Thoracic aorta (tissue), 2 donors: ENCODE measurements around the gene ITGA2B. TPM values are rescaled to one million over a fixed set of nuclear protein-coding genes. Genes with fewer than 3 reads are reported as not detected.

Experiments used
- ATAC-seq: fragments of 150-250 bp; one replicate; pipeline ENCODE4 v1.8.0; 2017; ENCODE audit warnings: low read depth; ENCODE audit not compliant: insufficient number of reproducible peaks, low FRiP score
- DNase-seq: peaks from one replicate; pipeline ENCODE4 v3.0.0-alpha.2; 2020; ENCODE audit warnings: low spot score
- H3K27ac ChIP-seq, 2 donors: fragments of 200-600 bp; sonication (generic); 1 replicate in 1 of 2; 2 replicates in 1 of 2; pipeline ENCODE4 v1.5.1; 2016; ENCODE audit warnings: mild to moderate bottlenecking in 2 of 2, moderate library complexity in 2 of 2
- H3K27me3 ChIP-seq: fragments of 200-600 bp; sonication (generic); replicated peaks from 2 replicates; pipeline ENCODE4 v1.6.0; 2016; ENCODE audit warnings: mild to moderate bottlenecking; ENCODE audit not compliant: insufficient read depth
- H3K36me3 ChIP-seq: fragments of 200-600 bp; sonication (generic); one replicate; pipeline ENCODE4 v1.5.1; 2016
- H3K4me1 ChIP-seq, 2 donors: fragments of 200-600 bp; sonication (generic); 1 replicate in 1 of 2; 2 replicates in 1 of 2; pipeline versions ENCODE4 v1.5.1 to v1.6.0; 2016; ENCODE audit warnings: low read depth in 2 of 2, mild to moderate bottlenecking in 1 of 2; ENCODE audit not compliant: control insufficient read depth in 1 of 2
- H3K4me3 ChIP-seq: fragments of 200-600 bp; sonication (generic); 2 replicates; pipeline ENCODE4 v1.5.1; 2016; ENCODE audit warnings: mild to moderate bottlenecking
- H3K9me3 ChIP-seq: fragments of 200-600 bp; sonication (generic); 2 replicates; pipeline ENCODE4 v1.5.1; 2016
- total RNA-seq, 2 donors: library from RNA; depleted of rRNA; stranded (reverse); fragments of >200 nt; gene quantifications; one replicate each; pipeline versions ENCODE4 v1.1.0 to v1.2.3, GENCODE V29; 2016
- TF ChIP-seq, protein P1 (sequence below): fragments of 200-600 bp; sonication (generic); IDR thresholded peaks from one replicate; pipeline ENCODE4 v1.5.1; 2019; ENCODE audit warnings: antibody characterized with exemption

The ITGA2B gene
- total RNA-seq, 2 donors from 2014 or later = 0.28 to 3.4 TPM

DNA sequence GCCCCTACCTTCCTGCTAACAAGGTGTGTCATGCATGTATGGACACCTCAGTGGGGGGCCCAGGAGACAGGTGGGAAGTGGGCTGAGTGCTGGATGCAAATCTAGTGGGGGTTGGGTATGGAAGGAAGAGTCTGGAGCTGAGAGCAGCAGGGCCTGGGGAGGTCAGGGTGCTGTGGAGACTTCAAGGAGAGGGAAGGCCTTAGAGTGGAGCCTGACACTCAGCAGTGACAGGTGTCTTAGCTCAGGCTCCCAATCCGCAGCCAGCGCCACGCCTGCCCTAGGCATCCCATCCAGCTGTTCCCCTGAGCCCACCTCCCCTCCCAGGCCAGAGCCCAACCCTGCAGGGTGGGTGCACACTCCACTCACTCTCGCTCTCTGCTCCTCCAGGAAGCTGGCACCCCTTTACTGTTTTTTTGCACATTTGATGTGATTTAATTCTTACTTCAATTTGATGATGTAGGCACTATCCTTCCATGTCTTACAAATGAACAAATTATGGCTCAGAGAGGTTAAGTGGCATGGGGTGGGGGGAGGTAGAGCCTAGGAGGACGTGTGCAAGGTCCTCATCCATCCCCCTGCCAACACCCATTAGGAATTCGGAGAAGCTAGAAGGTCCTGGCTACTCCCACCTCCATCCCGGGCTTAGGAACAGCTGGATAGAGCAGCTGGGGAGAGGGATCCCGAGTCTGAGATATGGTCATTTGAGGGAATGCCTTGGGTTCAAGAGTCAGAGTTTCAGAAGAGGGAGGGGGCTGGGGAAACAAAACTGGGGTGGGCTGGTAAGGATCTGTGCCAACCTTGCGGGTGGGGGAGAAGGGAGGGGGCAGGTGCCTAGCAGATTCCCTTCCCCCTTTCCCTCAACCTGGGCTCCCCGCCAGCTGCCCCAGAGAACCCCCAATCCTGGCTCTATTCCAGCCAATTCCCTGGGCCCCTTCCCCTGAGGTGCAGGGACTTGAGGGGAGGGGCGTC lies 27.9 kb downstream of the ITGA2B start:
- TF ChIP-seq, protein P1, sequence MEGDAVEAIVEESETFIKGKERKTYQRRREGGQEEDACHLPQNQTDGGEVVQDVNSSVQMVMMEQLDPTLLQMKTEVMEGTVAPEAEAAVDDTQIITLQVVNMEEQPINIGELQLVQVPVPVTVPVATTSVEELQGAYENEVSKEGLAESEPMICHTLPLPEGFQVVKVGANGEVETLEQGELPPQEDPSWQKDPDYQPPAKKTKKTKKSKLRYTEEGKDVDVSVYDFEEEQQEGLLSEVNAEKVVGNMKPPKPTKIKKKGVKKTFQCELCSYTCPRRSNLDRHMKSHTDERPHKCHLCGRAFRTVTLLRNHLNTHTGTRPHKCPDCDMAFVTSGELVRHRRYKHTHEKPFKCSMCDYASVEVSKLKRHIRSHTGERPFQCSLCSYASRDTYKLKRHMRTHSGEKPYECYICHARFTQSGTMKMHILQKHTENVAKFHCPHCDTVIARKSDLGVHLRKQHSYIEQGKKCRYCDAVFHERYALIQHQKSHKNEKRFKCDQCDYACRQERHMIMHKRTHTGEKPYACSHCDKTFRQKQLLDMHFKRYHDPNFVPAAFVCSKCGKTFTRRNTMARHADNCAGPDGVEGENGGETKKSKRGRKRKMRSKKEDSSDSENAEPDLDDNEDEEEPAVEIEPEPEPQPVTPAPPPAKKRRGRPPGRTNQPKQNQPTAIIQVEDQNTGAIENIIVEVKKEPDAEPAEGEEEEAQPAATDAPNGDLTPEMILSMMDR = no peak
- DNase-seq (no peak), ATAC-seq (no peak)
- Histone ChIP-seq H3K9me3 (no peaks in the 10 kb centered on the region), H3K4me1 (peaks cover 7 to 10% of the 10 kb centered on the region in 2 donors), H3K4me3 (no peak overlapping the region), H3K27ac (no peak overlapping the region), H3K36me3 (no peaks in the 10 kb centered on the region), H3K27me3 (peaks cover 5% of the 10 kb centered on the region)

DNA sequence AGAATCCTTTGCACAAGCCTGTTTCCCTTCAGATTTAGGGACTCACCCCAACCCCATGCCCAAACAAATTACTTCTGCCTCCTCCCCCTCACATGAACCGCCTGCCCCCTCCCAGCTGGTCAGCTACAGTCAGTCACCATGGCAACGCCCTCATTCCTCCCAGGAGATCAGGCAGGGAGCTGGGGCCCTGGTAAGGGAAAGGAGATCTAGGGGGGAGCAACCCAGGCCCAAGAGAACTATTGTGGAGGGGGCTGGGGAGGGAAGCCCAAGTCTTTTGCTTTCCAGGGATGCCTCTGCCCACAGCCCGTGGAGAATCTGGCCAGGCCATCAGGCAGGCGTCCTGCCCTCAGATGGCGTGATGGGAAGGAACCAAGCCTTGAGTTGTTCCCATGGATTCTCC lies 28.6 kb downstream of the ITGA2B start:
- Histone ChIP-seq H3K4me1 (peaks cover 7 to 10% of the 10 kb centered on the region in 2 donors), H3K9me3 (no peaks in the 10 kb centered on the region)
- TF ChIP-seq, protein P1 = no peak

DNA sequence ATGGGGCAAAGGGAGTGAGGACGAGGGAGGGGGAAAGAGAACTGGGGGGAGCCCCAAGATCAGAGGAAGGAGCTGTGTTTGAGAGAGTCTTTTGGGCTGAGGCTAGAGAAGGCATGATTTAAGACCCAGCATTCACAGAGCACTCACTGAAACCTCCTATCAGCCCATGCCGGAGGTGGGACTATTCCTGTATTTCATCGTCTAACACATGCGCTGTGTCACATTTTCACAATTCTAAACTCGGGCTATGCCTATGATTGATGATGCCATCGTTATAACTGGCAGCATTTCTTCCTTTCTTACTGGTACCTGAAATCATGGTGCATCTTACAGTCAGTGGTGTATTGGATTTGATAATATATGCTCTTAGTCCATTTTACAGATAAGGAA lies 29.3 kb downstream of the ITGA2B start:
- no peak for ATAC-seq
- H3K9me3 ChIP-seq = no peaks in the 10 kb centered on the region
- no peaks in the 10 kb centered on the region for H3K36me3 ChIP-seq
- H3K4me1 ChIP-seq = peaks cover 7 to 10% of the 10 kb centered on the region in 2 donors
- no peak overlapping the region for H3K27ac ChIP-seq
- no peak overlapping the region for H3K4me3 ChIP-seq
- TF ChIP-seq, protein P1 = no peak
- no peak for DNase-seq
- peaks cover 5% of the 10 kb centered on the region for H3K27me3 ChIP-seq

More for the DNA sequence above, 28.6 kb downstream of the ITGA2B start:
- DNase-seq (no peak), ATAC-seq (no peak)
- Histone ChIP-seq H3K4me3 (no peak overlapping the region), H3K36me3 (no peaks in the 10 kb centered on the region), H3K27ac (no peak overlapping the region), H3K27me3 (peaks cover 5% of the 10 kb centered on the region)

DNA sequence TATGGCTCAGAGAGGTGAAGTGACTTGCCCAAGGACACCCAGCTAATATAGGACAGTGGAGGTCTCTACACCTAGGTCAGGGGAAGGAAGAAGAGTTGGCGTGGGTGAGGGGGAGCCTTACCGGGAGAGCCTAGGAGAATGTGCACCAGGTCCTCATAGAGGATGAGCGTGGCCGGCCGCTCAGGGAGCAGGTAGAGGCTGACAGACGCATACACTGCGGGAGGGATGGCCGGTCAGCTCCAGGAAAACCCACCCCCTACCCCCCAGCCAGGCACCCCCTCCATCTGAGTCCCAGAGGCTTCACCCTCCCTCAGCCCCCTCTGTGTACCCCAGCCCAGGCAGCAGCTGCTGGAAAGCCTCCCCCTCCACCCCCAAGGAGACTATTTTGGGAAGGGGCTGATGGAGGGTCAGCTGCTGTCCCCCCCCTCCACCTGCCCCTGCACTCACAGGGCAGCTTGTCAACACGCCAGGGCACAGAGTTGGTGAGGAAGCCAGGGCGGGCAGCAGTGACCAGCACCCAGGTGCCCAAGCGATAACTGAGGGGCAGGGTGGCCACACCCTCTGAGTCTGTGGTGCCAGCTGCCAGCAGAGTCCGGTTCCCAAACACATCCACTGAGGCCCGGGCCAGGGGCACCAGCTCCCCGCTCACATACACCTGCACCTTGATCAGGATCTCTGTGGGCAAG lies 29.8 kb downstream of the ITGA2B start:
- H3K27ac ChIP-seq = no peak overlapping the region
- DNase-seq = no peak
- H3K36me3 ChIP-seq = no peaks in the 10 kb centered on the region
- TF ChIP-seq, protein P1 = no peak
- ATAC-seq = no peak
- no peak overlapping the region for H3K4me3 ChIP-seq
- no peaks in the 10 kb centered on the region for H3K9me3 ChIP-seq
- peaks cover 7 to 10% of the 10 kb centered on the region in 2 donors for H3K4me1 ChIP-seq
- peaks cover under 1% of the 10 kb centered on the region for H3K27me3 ChIP-seq

DNA sequence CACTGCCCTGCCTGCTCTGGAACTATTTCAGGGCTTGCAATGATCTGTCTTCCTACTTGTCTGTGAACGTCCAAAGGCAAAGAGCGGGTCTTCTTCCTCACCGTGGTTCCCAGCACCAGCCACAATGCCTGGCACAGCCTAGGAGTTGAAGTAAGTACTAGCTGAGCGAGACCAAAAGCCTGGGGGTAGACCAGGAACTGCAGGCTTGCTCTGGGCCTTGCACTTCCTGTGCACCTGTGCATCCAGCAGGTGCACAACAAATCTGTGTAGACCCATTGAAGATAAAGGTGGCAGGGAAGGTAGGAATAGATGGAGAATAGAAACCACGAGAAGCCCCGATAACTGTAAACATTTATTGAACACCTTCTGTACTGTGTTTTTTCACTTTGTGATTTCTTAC lies 30.4 kb downstream of the ITGA2B start:
- DNase-seq = no peak
- Histone ChIP-seq H3K4me3 (no peak overlapping the region), H3K27ac (no peak overlapping the region), H3K36me3 (no peaks in the 10 kb centered on the region), H3K9me3 (no peaks in the 10 kb centered on the region), H3K4me1 (peaks cover 7 to 8% of the 10 kb centered on the region in 2 donors), H3K27me3 (no peaks in the 10 kb centered on the region)
- ATAC-seq = no peak
- TF ChIP-seq, protein P1 = no peak
